Measurements from ENCODE around the gene TEX13B. TPM values are rescaled to one million over a fixed set of nuclear protein-coding genes. Genes with fewer than 3 reads are reported as not detected.

The TEX13B gene
- not detected in 2 replicates for total RNA-seq

GRCh38 chrX:107982356-107982755, at the start of gene TEX13B:
TEX13B (minus strand) TSS chrX:107982370; CDS start chrX:107982127, 243 bp downstream.

Other genes with a start within 250 kb of the TEX13B start
- gene TSC22D3, start 206.6 kb downstream of the TEX13B start, total RNA-seq, result 64.2 and 97.0 TPM in 2 replicates
- gene NCBP2L, start 204.6 kb downstream of the TEX13B start, total RNA-seq, result not detected in 2 replicates
- gene MID2, start 156.5 kb downstream of the TEX13B start, total RNA-seq, result 25.9 and 27.4 TPM in 2 replicates
- under 0.01 and 0.11 TPM in 2 replicates for gene VSIG1, start 62.7 kb upstream of the TEX13B start, total RNA-seq
- gene PSMD10, start 109.2 kb upstream of the TEX13B start, total RNA-seq, result 52.6 and 61.1 TPM in 2 replicates
- 3.9 and 11.8 TPM in 2 replicates for gene ATG4A, start 109.4 kb upstream of the TEX13B start, total RNA-seq

Measured in placental epithelial cell (primary cell).